IMR-90 (cell line): ENCODE results near the gene NANS.

ENCODE experiments used
- CTCF ChIP-seq: conservative IDR thresholded peaks from 2 replicates; pipeline ENCODE4 v1.5.1; 2012; ENCODE audit warnings: mild to moderate bottlenecking, low read depth, low read length, improper control_type of control experiment
- POLR2A ChIP-seq: IDR thresholded peaks from 2 replicates; pipeline ENCODE4 v1.6.1; 2012; ENCODE audit warnings: mild to moderate bottlenecking, low read depth, low read length

- no peak for TF ChIP-seq CTCF
- no peak for TF ChIP-seq POLR2A
Observed at GRCh38 chr9:98104445-98104881, 47.9 kb downstream of the NANS start.
